GM19023 (cell line): ENCODE results near the gene GFRAL.
"Not testable (repeated sequence)": the region's sequence is repeated elsewhere in the genome, so short reads cannot be mapped to it uniquely, and the experiment has no call there.

Experiments used
- ATAC-seq: cut with Tn5 transposase; IDR thresholded peaks from one replicate; pipeline ENCODE4 v1.9.1; 2021; ENCODE audit warnings: mild to moderate bottlenecking, moderate library complexity; ENCODE audit not compliant: unreplicated experiment

GFRAL gene

DNA sequence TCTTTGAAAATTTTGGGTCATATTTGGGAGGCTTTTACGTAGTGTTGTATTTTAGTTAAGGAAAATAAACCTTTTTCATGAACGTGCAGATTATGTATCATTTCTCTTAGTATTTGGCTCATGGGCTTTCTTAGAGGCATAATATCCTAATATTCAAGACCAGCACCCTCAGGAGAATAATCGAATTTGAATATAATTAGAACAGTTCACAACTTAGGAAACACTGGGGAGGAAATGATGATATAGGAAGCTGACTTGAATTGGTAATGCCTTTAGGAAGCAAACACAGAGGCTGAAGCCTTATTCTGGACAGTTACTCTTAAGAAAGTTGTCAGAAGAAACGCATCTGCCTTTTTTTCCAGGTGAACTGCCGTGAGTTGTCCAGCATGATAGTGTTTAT lies at the start of gene GFRAL:
GFRAL (plus strand) TSS at position 301 of the 400 bp plus-strand sequence; CDS start at position 387, 86 bp downstream.
- ATAC-seq = no peak

DNA sequence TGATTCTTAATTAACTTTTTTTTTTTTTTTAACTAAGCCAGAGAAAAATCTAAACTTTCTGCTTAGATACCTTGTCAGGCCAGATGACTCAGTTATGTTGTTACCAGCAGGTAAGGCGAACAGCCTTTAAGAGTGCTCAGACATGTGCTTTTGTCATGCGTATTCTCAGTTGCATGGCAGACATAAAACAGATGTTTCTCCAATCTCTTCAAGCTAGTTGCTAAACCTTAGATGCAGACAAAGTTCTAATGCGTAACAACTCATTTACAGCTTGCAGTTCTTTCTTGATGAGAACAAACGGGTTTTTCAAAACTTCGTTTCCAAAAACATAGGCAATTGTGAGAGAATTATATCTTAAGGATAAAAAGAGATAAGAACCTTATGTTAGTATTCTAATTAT lies 49.6 kb upstream of the GFRAL start:
- ATAC-seq = no peak

DNA sequence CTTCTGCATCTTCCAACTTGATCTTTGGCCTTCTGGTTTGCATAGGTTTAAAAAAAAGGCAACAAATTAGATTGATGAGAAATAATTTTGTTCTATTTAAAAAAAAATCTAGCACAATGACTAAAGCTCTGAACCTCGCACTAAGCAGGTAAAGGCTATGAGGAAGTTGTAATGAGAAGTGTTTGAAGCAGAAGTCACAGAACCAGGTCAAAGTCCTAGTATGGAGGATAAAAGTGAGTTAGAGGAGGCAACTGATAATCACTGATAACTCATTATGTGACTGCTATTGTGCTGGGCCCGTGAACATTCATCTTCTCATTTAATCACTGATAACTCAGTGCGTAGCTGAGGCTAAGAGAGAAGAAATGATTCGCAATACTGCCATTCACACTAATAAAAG lies 46.1 kb upstream of the GFRAL start:
- ATAC-seq = no peak

DNA sequence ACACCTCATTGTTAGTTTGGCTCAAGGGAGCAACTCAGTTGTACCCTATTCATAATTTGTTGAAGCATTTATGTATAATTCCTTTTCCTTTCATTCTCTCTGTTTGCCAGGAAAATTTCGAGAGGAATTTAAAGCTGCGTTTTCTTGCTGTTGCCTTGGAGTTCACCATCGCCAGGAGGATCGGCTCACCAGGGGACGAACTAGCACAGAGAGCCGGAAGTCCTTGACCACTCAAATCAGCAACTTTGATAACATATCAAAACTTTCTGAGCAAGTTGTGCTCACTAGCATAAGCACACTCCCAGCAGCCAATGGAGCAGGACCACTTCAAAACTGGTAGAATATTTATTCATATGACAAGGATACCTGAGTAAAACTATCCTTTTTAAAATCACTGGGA lies 45.2 kb upstream of the GFRAL start:
- ATAC-seq = no peak

- no peak for ATAC-seq
Observed at GRCh38 chr6:55286824-55287223, 40.4 kb upstream of the GFRAL start.

DNA sequence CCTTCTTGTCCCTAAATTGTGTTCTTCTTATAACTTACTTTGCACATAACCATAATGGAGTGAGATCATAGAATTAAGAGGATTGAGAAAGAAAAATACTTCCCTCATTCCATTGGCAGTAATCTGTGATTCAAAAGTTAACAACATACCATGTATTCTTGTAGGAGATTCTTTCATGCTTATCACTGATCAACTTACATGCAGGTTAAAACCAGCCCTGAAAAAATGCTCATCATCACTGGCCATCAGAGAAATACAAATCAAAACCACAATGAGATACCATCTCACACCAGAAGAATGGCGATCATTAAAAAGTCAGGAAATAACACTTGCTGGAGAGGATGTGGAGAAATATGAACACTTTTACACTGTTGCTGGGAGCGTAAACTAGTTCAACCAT lies 36.5 kb upstream of the GFRAL start:
- no peak for ATAC-seq

DNA sequence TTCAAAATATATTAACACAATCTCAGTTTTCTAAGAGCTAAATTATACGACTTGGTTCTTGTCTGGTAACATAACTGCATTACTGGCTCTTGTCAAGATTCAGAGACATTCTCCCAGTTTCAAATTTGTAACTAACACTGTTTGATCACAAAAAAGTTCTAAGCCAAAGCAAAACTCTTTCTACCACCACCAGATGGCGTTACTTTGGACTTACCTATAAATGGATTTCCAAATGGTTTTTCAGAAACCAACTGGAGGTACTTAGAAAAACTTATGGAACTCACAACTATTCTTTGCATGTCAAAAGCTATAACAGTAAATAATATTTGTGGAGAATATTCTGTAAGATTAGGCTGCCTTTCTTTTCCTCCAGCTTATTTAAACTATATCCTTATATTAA lies 34.2 kb upstream of the GFRAL start:
- ATAC-seq = no peak

GRCh38 chr6:55297214-55297613 lies 30.1 kb upstream of the GFRAL start:
- ATAC-seq = not testable (repeated sequence)

DNA sequence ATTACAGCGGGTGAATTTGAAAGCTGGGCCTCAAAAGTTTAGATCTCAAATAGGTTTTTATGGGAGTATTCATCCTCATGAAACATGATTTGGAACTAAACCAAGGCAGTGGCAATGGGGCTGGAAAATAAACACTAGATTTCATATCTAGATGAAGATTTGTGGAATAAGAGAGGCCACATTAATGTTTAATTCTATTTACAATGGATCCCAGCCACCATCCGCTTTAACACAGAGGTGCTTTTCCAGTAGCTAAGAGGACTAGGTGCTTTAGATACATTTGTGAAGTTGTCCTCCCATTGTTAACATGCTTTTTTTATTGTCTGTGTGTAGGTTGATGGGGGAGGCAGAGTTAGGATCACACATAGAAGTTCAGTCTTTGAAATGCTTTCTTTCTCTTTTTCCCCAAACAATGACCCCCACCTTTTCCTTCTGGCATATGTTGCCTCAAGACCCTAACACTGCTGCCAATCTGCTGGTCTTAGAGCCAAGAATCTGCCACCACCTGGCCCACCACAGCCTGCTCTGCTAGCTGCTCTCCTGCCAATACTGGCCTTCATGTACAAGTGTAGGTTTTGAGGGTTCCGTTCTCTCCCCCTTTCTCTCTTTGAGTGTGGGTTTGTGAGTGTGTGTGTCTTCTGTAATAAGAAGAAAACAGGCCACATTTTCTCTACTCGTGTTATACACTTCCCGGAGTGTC lies 27.8 kb upstream of the GFRAL start:
- no peak for ATAC-seq

DNA sequence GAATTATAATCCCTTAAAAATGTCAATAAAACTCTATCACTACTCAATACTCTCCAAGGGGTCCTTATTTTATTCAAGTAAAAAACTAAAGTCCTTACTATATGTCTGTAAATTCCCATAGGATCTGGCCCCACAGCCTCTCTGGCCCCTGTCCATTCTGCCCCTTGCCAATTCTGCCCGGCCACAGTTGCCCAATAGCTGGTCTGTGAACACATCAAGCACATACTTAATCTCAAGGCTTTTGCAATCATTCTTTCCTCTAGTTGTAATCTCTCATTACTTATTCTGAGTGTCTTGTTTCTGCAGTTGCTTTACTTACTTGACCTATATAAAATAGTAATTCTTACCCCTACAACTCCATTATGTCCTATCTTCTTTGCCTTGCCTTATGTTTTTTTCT lies 22.5 kb upstream of the GFRAL start:
- ATAC-seq = no peak

- ATAC-seq = no peak
Observed at GRCh38 chr6:55319961-55320695, 7.1 kb upstream of the GFRAL start.

GRCh38 chr6:55320696-55321086 lies 6.6 kb upstream of the GFRAL start:
- ATAC-seq = no peak

DNA sequence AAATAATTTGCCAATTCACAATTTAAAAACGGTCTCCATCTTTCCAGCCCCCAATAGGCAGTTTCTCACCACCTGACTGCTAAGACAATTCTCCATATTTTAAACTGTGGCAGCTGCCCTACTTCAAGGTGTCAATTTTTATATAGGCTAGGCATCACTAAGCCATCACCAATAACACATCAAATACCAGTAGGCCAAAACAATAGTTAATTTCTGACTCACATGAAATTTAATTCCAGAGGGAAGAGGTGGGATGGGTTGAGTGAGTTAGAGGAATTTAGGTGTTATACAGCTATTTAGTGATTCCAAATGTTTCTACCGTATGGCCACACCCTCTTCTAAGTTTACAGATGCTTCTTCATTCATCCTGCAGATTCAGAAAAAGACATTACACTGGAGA lies 49.9 kb downstream of the GFRAL start:
- ATAC-seq = no peak

GRCh38 chr6:55379471-55379870 lies 52.2 kb downstream of the GFRAL start:
- no peak for ATAC-seq

DNA sequence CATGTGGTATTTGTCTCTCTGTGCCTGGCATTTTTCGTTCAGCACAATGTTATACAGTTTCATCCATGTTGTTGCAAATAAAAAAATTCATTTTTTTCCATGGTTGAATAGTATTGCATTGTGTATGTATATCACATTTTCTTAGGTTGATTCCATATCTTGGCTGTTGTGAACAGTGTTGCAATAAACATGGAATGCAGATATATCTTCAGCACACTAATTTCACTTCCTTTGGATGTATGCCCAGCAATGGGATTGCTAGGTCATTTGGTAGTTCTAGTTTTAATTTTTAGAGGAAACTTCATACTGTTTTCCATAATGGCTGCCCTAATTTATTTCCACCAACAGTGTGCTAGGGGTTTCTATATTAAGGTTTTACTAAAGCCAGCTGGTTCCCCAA lies 52.6 kb downstream of the GFRAL start:
- no peak for ATAC-seq

- ATAC-seq = no peak
Observed at GRCh38 chr6:55388211-55388610, 60.9 kb downstream of the GFRAL start.

DNA sequence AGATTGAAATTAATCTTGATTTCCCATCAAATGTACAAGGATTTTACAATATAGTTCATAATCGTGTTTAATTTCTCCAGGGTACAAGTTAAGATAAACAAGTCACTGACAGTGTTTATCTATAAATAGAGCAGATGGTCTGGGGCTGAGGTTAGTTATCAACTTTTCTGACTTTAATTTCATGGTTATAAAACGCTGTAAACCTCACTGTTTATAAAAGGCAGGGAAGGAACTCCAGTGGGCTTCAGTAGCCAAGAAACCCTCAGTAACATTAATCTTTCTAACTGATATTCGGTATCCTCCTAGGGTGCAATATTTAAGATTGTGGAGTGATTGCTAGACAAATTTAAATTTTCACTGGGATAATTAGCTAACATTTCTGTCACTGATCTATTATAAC lies 68.6 kb downstream of the GFRAL start:
- no peak for ATAC-seq

DNA sequence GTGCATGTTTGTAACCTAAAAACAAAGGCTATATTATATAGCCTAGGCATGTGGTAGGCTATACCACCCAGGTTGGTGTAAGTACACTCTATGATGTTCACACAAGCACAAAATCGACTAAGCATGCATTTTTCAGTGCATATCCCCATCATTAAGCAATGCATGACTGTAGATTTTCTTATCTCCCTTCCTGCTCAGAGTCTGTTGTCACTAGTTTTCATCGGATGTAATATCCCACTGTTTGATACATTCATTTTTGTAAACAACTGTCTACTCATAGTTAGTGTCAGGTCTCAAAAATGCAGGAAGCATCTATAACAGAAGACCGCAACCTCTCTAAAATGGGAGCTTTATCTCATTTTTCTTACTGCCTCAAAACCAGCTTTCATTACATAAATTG lies 70.7 kb downstream of the GFRAL start:
- ATAC-seq = no peak

DNA sequence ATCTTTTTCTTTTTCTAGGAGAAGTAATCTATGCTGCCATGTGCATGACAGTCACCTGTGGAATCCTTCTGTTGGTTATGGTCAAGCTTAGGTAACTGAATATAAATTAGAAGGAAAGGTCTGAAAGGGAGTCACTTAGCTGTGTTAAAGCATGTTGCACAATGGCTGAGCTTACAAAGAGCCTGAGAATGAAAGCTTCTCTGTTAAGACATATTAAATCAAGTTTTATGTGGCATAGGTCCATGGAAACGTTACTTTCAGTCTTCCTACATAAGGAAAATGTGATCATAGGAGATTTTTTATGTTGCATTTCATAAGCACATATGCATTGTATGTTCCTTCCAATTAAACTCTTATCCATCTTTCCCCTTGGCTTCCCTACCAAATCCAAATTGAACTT lies 72.1 kb downstream of the GFRAL start:
- ATAC-seq = no peak

DNA sequence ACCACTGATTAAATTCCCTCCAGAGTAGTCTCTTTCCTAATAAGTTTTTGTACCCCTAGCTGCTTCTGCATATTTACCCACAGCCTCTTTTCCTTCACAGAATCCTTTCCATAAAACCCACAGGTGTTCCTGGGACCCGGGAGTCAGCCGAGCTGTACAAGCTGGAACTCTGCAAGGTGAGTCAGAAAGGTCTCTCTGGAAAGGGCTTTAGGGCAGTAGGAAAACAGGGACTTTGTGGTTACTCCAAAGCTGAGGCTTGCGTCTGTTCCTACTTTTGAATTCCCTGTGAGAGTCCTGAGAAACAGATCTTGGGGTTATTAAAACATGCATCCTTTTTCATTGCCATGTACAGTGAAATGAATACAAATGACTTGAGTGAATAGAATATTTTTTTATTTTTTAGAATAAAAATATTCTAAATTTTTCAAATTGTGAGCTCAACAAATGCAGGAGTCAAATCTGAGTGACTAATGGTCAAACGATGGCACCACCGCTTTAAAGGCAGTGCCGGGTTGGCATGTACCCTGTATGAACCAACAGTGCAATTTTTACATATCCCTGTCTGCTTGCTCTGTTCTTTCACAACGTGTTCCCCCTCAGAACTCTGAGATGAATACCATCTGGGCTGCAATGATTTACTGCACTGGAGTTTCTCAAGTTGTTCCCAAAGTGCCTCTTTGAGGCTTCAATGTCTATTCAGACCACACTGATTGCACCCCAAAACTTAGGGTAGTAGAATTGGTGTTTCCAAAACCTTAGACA lies 78.4 kb downstream of the GFRAL start:
- no peak for ATAC-seq

DNA sequence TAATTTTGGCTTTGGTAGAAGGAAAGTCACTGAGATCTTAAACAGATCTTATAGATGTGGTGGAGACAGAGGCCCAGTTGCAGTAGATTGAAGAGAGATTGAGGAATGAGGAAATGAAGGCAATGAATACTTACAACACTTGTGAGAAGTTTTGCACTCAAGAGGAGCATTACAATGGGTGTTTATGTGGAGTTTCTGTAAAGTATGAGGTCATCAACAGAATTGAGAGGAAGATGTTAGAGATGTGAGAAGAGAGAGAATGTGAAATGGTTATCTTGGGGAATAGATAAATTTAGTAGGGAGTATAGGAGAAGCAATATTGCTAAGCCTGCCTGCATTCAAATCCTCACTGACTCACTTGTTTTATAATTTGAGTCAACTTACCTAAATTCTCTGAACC lies 83.4 kb downstream of the GFRAL start:
- ATAC-seq = no peak

- ATAC-seq = no peak
Observed at GRCh38 chr6:55423933-55424332, 96.7 kb downstream of the GFRAL start.
